GM23338 (cell line): ENCODE data around the gene NPC1. TPM values are rescaled to one million over a fixed set of nuclear protein-coding genes. Genes with fewer than 3 reads are reported as not detected.

Source experiments
- ATAC-seq: fragments of 200-7000 bp; cut with Tn5 transposase; 3 replicates; pipeline ENCODE4 v1.9.1; 2020
- DNase-seq: peaks from one replicate; pipeline ENCODE4 v3.0.0-alpha.2; 2015; ENCODE audit warnings: low spot score
- H2AFZ ChIP-seq: fragments of 200-600 bp; sonication (generic); 2 replicates; pipeline ENCODE4 v1.8.0; 2016; ENCODE audit warnings: antibody characterized with exemption, mild to moderate bottlenecking, moderate library complexity
- H3F3A ChIP-seq: fragments of 200-600 bp; sonication (generic); replicated peaks from 2 replicates; pipeline ENCODE4 v1.8.0; 2017; ENCODE audit warnings: antibody characterized with exemption, mixed run types, low read depth
- H3K27ac ChIP-seq: fragments of 200-600 bp; sonication (generic); 2 replicates; pipeline ENCODE4 v1.6.1; 2016; ENCODE audit warnings: low read depth
- H3K27me3 ChIP-seq: fragments of 200-600 bp; sonication (generic); 2 replicates; pipeline ENCODE4 v1.8.0; 2016; ENCODE audit warnings: mild to moderate bottlenecking, mixed run types, moderate library complexity; ENCODE audit not compliant: insufficient read depth
- H3K36me3 ChIP-seq: fragments of 200-600 bp; sonication (generic); 2 replicates; pipeline ENCODE4 v1.8.0; 2016; ENCODE audit warnings: mild to moderate bottlenecking; ENCODE audit not compliant: insufficient read depth
- H3K4me1 ChIP-seq: fragments of 200-600 bp; sonication (generic); 2 replicates; pipeline ENCODE4 v1.8.0; 2016; ENCODE audit warnings: mild to moderate bottlenecking, moderate library complexity; ENCODE audit not compliant: insufficient read depth
- H3K4me2 ChIP-seq: fragments of 200-600 bp; sonication (generic); 2 replicates; pipeline ENCODE4 v1.7.1; 2017; ENCODE audit warnings: mixed run types
- H3K4me3 ChIP-seq: fragments of 200-600 bp; sonication (generic); 2 replicates; pipeline ENCODE4 v1.6.1; 2016; ENCODE audit warnings: mixed run types
- H3K79me2 ChIP-seq: fragments of 200-600 bp; sonication (generic); replicated peaks from 2 replicates; pipeline ENCODE4 v1.8.0; 2017; ENCODE audit warnings: mild to moderate bottlenecking; ENCODE audit not compliant: insufficient read depth
- H3K9me2 ChIP-seq: fragments of 200-600 bp; sonication (generic); 2 replicates; pipeline ENCODE4 v1.8.0; 2017; ENCODE audit not compliant: insufficient read depth
- H4K20me1 ChIP-seq: fragments of 200-600 bp; sonication (generic); replicated peaks from 2 replicates; pipeline ENCODE4 v1.8.0; 2017; ENCODE audit warnings: mild to moderate bottlenecking; ENCODE audit not compliant: insufficient read depth
- H3K27ac Mint-ChIP-seq: 2 replicates; pipeline ENCODE4 v1.8.0; 2020; ENCODE audit warnings: inconsistent platforms, mild to moderate bottlenecking, moderate library complexity, mixed read lengths
- H3K27me3 Mint-ChIP-seq: 3 replicates; pipeline ENCODE4 v1.8.0; 2022; ENCODE audit warnings: low read depth, mild to moderate bottlenecking, moderate library complexity, mixed read lengths, inconsistent platforms; ENCODE audit not compliant: insufficient read depth, poor library complexity
- H3K36me3 Mint-ChIP-seq: 3 replicates; pipeline ENCODE4 v1.8.0; 2021; ENCODE audit warnings: low read depth, mild to moderate bottlenecking, inconsistent platforms, moderate library complexity, mixed read lengths
- H3K4me1 Mint-ChIP-seq: 3 replicates; pipeline ENCODE4 v1.8.0; 2020; ENCODE audit warnings: mild to moderate bottlenecking, inconsistent platforms, mixed read lengths
- H3K4me3 Mint-ChIP-seq: 3 replicates; pipeline ENCODE4 v1.8.0; 2021; ENCODE audit warnings: moderate library complexity, mild to moderate bottlenecking, inconsistent platforms, mixed read lengths
- H3K9me3 Mint-ChIP-seq: 3 replicates; pipeline ENCODE4 v1.8.0; 2020; ENCODE audit warnings: moderate library complexity, mild to moderate bottlenecking, inconsistent platforms, mixed read lengths
- CREB1 ChIP-seq: fragments of 250-450 bp; sonication (Bioruptor Pico); IDR thresholded peaks from 2 replicates; pipeline ENCODE4 v1.5.0; 2020; ENCODE audit warnings: low read depth, mild to moderate bottlenecking, moderate library complexity
- CTCF ChIP-seq, 2 experiments: fragments of 200-600 bp in 1 of 2; sonication (generic) in 1 of 2; conservative IDR thresholded peaks; 2 replicates each; pipeline versions ENCODE4 v1.5.1 to v1.6.1; 2016 to 2017; ENCODE audit warnings: antibody characterized with exemption in 2 of 2, low read depth in 2 of 2, mild to moderate bottlenecking in 2 of 2, moderate library complexity in 1 of 2
- ETS1 ChIP-seq: IDR thresholded peaks from 2 replicates; pipeline ENCODE4 v1.6.1; 2016; ENCODE audit warnings: antibody characterized with exemption
- EZH2 ChIP-seq: fragments of 200-600 bp; sonication (generic); IDR thresholded peaks from one replicate; pipeline ENCODE4 v1.8.0; 2017; ENCODE audit warnings: antibody characterized with exemption, mild to moderate bottlenecking, low read depth; ENCODE audit not compliant: unreplicated experiment
- EZH2phosphoT487 ChIP-seq: fragments of 200-600 bp; sonication (generic); IDR thresholded peaks from one replicate; pipeline ENCODE4 v1.8.1; 2018; ENCODE audit warnings: antibody characterized with exemption; ENCODE audit not compliant: unreplicated experiment
- JUNB ChIP-seq: IDR thresholded peaks from one replicate; pipeline ENCODE4 v1.6.1; 2016; ENCODE audit warnings: antibody characterized with exemption; ENCODE audit not compliant: unreplicated experiment
- NANOG ChIP-seq: IDR thresholded peaks from 2 replicates; pipeline ENCODE4 v1.6.1; 2016; ENCODE audit warnings: antibody characterized with exemption, borderline replicate concordance
- POLR2AphosphoS5 ChIP-seq: IDR thresholded peaks from 2 replicates; pipeline ENCODE4 v1.6.1; 2016; ENCODE audit warnings: antibody characterized with exemption, low read depth
- REST ChIP-seq: IDR thresholded peaks from one replicate; pipeline ENCODE4 v1.6.1; 2018; ENCODE audit warnings: antibody characterized with exemption; ENCODE audit not compliant: unreplicated experiment
- STAT1 ChIP-seq: IDR thresholded peaks from one replicate; pipeline ENCODE4 v1.6.1; 2016; ENCODE audit warnings: antibody characterized with exemption; ENCODE audit not compliant: unreplicated experiment
- ZNF114 ChIP-seq: fragments of 250-450 bp; sonication (Bioruptor Pico); IDR thresholded peaks from 2 replicates; pipeline ENCODE4 v1.5.0; 2020; ENCODE audit warnings: mild to moderate bottlenecking, moderate library complexity
- ZNF331 ChIP-seq: fragments of 250-450 bp; sonication (Bioruptor Pico); IDR thresholded peaks from 2 replicates; pipeline ENCODE4 v1.5.0; 2020; ENCODE audit warnings: low read depth, mild to moderate bottlenecking, moderate library complexity
- ZNF462 ChIP-seq: fragments of 250-450 bp; sonication (Bioruptor Pico); IDR thresholded peaks from 2 replicates; pipeline ENCODE4 v1.5.0; 2020; ENCODE audit warnings: mild to moderate bottlenecking, moderate library complexity
- polyA plus RNA-seq: library from polyadenylated mRNA; unstranded; fragments of >200 nt; fragmentation: Nextera tagmentation; extraction: Ambion mirVana; gene quantifications from 2 replicates; pipeline ENCODE4 v1.2.1, GENCODE V29; 2016
- total RNA-seq: library from RNA; depleted of rRNA; stranded (reverse); fragments of >200 nt; shearing (Covaris generic); gene quantifications from 2 replicates; pipeline ENCODE4 v1.2.3, GENCODE V29; 2014

NPC1 gene
- total and polyA plus RNA-seq, 2 experiments from 2014 or later: 18.4 to 45.1 TPM

- H3K36me3 ChIP-seq: peaks cover 43% of the 10 kb centered on the region
- H3F3A ChIP-seq: peaks cover 10% of the 10 kb centered on the region; the same call in 1 of the 2 replicates
- no peak overlapping the region for H3K4me2 ChIP-seq
- H3K79me2 ChIP-seq: no peaks in the 10 kb centered on the region
- DNase-seq (no peak), ATAC-seq (no peak)
- no peaks in the 10 kb centered on the region for H3K27me3 ChIP-seq
- no peak overlapping the region for H3K4me3 Mint-ChIP-seq
- no peaks in the 10 kb centered on the region for H3K9me3 Mint-ChIP-seq
- H2AFZ ChIP-seq: no peak overlapping the region
- peaks cover 2% of the 10 kb centered on the region for H3K27me3 Mint-ChIP-seq
- no peaks in the 10 kb centered on the region for H3K9me2 ChIP-seq
- no peaks in the 10 kb centered on the region; the same call in 2 of the 3 replicates for H3K4me1 Mint-ChIP-seq
- H3K4me3 ChIP-seq: no peak overlapping the region
- H3K27ac Mint-ChIP-seq: peak overlapping the region; percentile 73; the same call in 1 of the 2 replicates
- H3K27ac ChIP-seq: peak overlapping the region; percentile 66; the same call in 1 of the 2 replicates
- no peaks in the 10 kb centered on the region for H3K4me1 ChIP-seq
- no peak for TF ChIP-seq ZNF331 (CRISPR knock-in tag)
- no peak for TF ChIP-seq CREB1 (CRISPR knock-in tag)
- no peak for TF ChIP-seq REST
- no peak for TF ChIP-seq NANOG
- no peak for TF ChIP-seq ZNF462 (CRISPR knock-in tag)
- no peak for TF ChIP-seq ETS1
- TF ChIP-seq CTCF (conservative IDR thresholded peaks at IDR 0.05; ENCODE audit: low read depth in 2 of 2): no peak
- TF ChIP-seq POLR2AphosphoS5: no peak
- no peak for TF ChIP-seq EZH2phosphoT487
- TF ChIP-seq STAT1: no peak
- no peak for TF ChIP-seq JUNB
- TF ChIP-seq EZH2: no peak
- TF ChIP-seq ZNF114: no peak
- H3K36me3 Mint-ChIP-seq: peaks cover 70% of the 10 kb centered on the region
- H4K20me1 ChIP-seq: peaks cover 7% of the 10 kb centered on the region
Observed at GRCh38 chr18:23526501-23527063, 59.7 kb downstream of the NPC1 start.
